SU-DHL-6 (cell line): ENCODE data around the gene EIF4H.

ENCODE experiments used
- H2AFZ ChIP-seq: fragments of 200-600 bp; sonication (generic); 2 replicates; pipeline ENCODE4 v1.6.1; 2014; ENCODE audit warnings: low read depth, mild to moderate bottlenecking, moderate library complexity, mixed read lengths, antibody characterized with exemption, low read length; ENCODE audit not compliant: severe bottlenecking
- H3F3A ChIP-seq: fragments of 200-600 bp; shearing (Covaris generic); 2 replicates; pipeline ENCODE4 v1.6.0; 2016; ENCODE audit warnings: antibody characterized with exemption, mild to moderate bottlenecking; ENCODE audit not compliant: insufficient read depth
- H3K27ac ChIP-seq: fragments of 200-600 bp; sonication (generic); 2 replicates; pipeline ENCODE4 v1.5.1; 2016; ENCODE audit warnings: low read depth, mild to moderate bottlenecking, low read length, moderate library complexity, mixed read lengths
- H3K27me3 ChIP-seq: fragments of 200-600 bp; sonication (generic), shearing (Covaris generic); 2 replicates; pipeline ENCODE4 v1.6.0; 2014; ENCODE audit warnings: mild to moderate bottlenecking, low read length
- H3K36me3 ChIP-seq: fragments of 200-600 bp; sonication (generic); 2 replicates; pipeline ENCODE4 v1.6.1; 2014; ENCODE audit warnings: mild to moderate bottlenecking, low read length, mixed read lengths
- H3K4me2 ChIP-seq: fragments of 300-600, 200-600 bp; shearing (Covaris generic), sonication (generic); 2 replicates; pipeline ENCODE4 v1.6.0; 2014; ENCODE audit warnings: low read length, low read depth, mild to moderate bottlenecking; ENCODE audit not compliant: poor library complexity, severe bottlenecking
- H3K4me3 ChIP-seq: fragments of 200-600 bp; sonication (generic); 2 replicates; pipeline ENCODE4 v1.5.1; 2014; ENCODE audit warnings: antibody characterized with exemption, low read length, mild to moderate bottlenecking, mixed read lengths; ENCODE audit not compliant: insufficient read depth, poor library complexity, severe bottlenecking
- H3K79me2 ChIP-seq: fragments of 200-600 bp; sonication (generic); 2 replicates; pipeline ENCODE4 v1.6.1; 2014; ENCODE audit warnings: mild to moderate bottlenecking, low read length, moderate library complexity; ENCODE audit not compliant: insufficient read depth
- H3K9ac ChIP-seq: fragments of 200-600 bp; sonication (generic); 2 replicates; pipeline ENCODE4 v1.7.0; 2014; ENCODE audit warnings: mild to moderate bottlenecking, low read length
- H3K9me2 ChIP-seq: fragments of 200-600 bp; sonication (generic); replicated peaks from 2 replicates; pipeline ENCODE4 v1.6.1; 2014; ENCODE audit warnings: low read length; ENCODE audit not compliant: insufficient read depth
- H3K9me3 ChIP-seq: fragments of 200-600 bp; sonication (generic); 2 replicates; pipeline ENCODE4 v1.6.1; 2014; ENCODE audit warnings: low read length, mixed read lengths; ENCODE audit not compliant: insufficient read depth
- H4K20me1 ChIP-seq: fragments of 200-600 bp; sonication (generic); 2 replicates; pipeline ENCODE4 v1.6.1; 2014; ENCODE audit warnings: low read depth, mild to moderate bottlenecking, antibody characterized with exemption, low read length, moderate library complexity, mixed read lengths
- CTCF ChIP-seq: fragments of 200-600 bp; sonication (generic); IDR thresholded peaks from one replicate; pipeline ENCODE4 v1.5.1; 2017; ENCODE audit warnings: antibody characterized with exemption, mild to moderate bottlenecking, low read length, moderate library complexity; ENCODE audit not compliant: insufficient read depth, poor library complexity, severe bottlenecking
- EZH2phosphoT487 ChIP-seq: fragments of 200-600 bp; sonication (generic), shearing (Covaris generic); conservative IDR thresholded peaks from 2 replicates; pipeline ENCODE4 v1.6.1; 2018; ENCODE audit warnings: mild to moderate bottlenecking, antibody characterized with exemption, low read length, moderate library complexity, mixed read lengths

The EIF4H gene

GRCh38 chr7:74130518-74130917, 43.6 kb upstream of the EIF4H start:
- H3K9me2 ChIP-seq, result no peaks in the 10 kb centered on the region

DNA sequence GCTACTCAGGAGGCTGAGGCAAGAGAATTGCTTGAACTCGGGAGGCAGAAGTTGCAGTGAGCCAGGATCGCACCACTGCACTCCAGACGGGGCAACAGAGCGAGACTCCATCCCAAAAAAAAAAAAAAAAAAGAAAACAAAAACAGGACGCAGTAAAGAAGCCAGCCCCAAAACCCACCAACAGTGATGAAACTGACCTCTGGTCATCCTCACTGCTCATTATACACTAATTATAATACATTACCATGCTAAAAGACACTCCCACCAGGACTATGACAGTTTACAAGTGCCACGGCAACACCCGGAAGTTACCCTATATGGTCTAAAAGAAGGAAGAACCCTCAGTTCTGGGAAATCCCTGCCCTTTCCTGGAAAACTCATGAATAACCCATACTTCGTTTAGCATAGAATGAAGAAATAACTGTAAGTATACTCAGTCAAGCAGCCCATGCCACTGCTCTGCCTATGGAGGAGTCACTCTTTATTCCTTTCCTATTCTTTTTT, 40.0 kb upstream of the EIF4H start:
- H3K4me3 ChIP-seq, result no peak overlapping the region
- no peak overlapping the region for H3K9ac ChIP-seq
- H3K79me2 ChIP-seq, result no peaks in the 10 kb centered on the region
- TF ChIP-seq CTCF, result no peak
- TF ChIP-seq EZH2phosphoT487, result no peak
- no peak overlapping the region for H3K4me2 ChIP-seq
- no peaks in the 10 kb centered on the region for H3K36me3 ChIP-seq
- H3K9me3 ChIP-seq, result no peaks in the 10 kb centered on the region
- no peaks in the 10 kb centered on the region for H3K9me2 ChIP-seq
- no peak overlapping the region for H2AFZ ChIP-seq
- H3F3A ChIP-seq, result 0 out of 2 replicates have a peak, but pooled peaks cover 2% of the 10 kb centered on the region
- H3K27me3 ChIP-seq, result no peaks in the 10 kb centered on the region
- no peaks in the 10 kb centered on the region for H4K20me1 ChIP-seq
- no peak overlapping the region for H3K27ac ChIP-seq

More at GRCh38 chr7:74130518-74130917, 43.6 kb upstream of the EIF4H start:
- TF ChIP-seq EZH2phosphoT487, result no peak
- TF ChIP-seq CTCF, result no peak
- Histone ChIP-seq H3K4me3 (no peak overlapping the region), H3K27ac (no peak overlapping the region), H3K79me2 (no peaks in the 10 kb centered on the region), H3K4me2 (no peak overlapping the region), H3K27me3 (no peaks in the 10 kb centered on the region), H3F3A (0 out of 2 replicates have a peak, but pooled peaks cover 2% of the 10 kb centered on the region), H3K9me3 (no peaks in the 10 kb centered on the region), H3K9ac (no peak overlapping the region), H2AFZ (no peak overlapping the region), H4K20me1 (no peaks in the 10 kb centered on the region), H3K36me3 (no peaks in the 10 kb centered on the region)

- H3K79me2 ChIP-seq, result no peaks in the 10 kb centered on the region
- H3K9ac ChIP-seq, result no peak overlapping the region
- no peak overlapping the region for H3K4me3 ChIP-seq
- no peak overlapping the region for H3K4me2 ChIP-seq
- no peaks in the 10 kb centered on the region for H3K9me3 ChIP-seq
- TF ChIP-seq CTCF, result no peak
- H3K27ac ChIP-seq, result no peak overlapping the region
- H3K27me3 ChIP-seq, result no peaks in the 10 kb centered on the region
- H3K36me3 ChIP-seq, result no peaks in the 10 kb centered on the region
- no peaks in the 10 kb centered on the region for H3K9me2 ChIP-seq
- no peak overlapping the region for H2AFZ ChIP-seq
- no peaks in the 10 kb centered on the region for H4K20me1 ChIP-seq
- no peaks in the 10 kb centered on the region for H3F3A ChIP-seq
Observed at GRCh38 chr7:74138334-74138867, 35.8 kb upstream of the EIF4H start.
